CMK (cell line): ENCODE results near the gene SLC44A1.

Source experiments
- DNase-seq: peaks from one replicate; pipeline ENCODE4 v3.0.0-alpha.2; 2010; ENCODE audit warnings: low read depth

The SLC44A1 gene

DNA sequence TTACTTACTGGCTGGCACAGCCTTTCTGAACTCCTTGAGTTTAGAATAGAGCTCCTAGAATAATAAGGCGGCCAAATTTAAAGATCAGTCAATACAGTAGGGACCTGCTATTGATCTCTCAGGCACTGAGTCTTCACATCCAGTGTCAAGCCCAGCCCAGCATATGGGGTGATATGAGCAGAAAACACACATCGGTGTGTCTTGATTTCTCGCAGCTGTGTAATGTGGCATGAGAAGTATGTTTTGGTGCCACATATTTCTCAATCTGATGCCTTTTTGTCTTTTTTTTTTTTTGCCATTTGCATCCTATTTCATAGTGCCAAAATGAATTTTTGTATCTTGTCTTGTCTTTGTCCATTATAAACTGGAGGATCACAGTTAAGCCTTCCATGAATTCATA is 152.0 kb downstream of the SLC44A1 start:
- no peak for DNase-seq

- no peak for DNase-seq
These were observed 152.4 kb downstream of the SLC44A1 start for GRCh38 chr9:105396901-105397300.

- DNase-seq, result no peak
These were observed 154.7 kb downstream of the SLC44A1 start for GRCh38 chr9:105399117-105399516.

DNA sequence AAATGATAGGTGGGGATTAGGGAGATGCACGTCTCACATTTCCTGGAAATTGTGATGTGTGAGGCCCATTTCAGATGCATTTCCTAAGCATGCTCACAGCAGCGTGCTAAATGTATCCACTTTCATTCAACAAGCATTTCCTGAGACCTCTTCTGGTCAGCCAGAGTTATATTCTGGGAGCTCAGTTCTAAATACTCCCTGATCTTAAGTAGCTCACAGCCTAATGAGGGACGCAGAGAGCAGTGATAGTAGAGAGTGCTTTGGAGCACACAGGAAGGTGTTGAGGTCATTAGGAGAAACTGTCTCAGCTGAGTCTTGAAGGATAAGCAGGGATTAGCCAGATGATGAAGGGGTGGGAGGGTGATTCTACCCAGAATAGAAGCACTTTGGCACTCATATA is 157.2 kb downstream of the SLC44A1 start:
- no peak for DNase-seq

GRCh38 chr9:105403552-105404248 is 159.2 kb downstream of the SLC44A1 start:
- no peak for DNase-seq

DNA sequence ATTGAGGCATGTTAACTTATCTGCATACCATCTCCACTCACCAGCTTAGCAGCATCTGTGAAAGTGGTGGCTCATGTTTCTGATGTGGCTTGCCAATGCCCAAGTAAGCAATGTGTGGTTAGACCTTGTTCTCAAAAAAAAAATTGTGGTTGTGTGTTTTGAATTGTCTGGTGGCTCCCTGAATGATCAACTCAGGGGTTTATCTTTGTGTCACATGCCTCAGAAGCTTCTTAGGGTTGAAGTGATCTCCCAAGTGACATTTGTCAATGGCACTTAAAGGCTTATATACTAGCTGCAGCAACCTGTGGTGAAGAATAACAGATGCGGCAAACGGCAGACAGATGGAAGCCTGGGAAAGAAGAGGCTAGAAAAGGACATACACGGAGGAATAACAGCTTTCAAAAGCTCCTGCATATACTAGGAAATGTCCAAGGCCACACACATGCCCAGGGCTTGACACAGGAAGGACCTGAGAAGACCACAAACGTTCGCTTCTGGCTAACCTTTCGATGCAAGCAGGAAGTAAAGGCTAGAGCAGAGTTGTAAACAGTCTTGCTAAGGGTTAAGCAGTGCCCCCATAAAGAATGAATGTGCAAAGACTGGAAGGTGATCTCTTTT is 161.2 kb downstream of the SLC44A1 start:
- DNase-seq, result peak; percentile 83

- no peak for DNase-seq
These were observed 161.9 kb downstream of the SLC44A1 start for GRCh38 chr9:105406369-105406768.

DNA sequence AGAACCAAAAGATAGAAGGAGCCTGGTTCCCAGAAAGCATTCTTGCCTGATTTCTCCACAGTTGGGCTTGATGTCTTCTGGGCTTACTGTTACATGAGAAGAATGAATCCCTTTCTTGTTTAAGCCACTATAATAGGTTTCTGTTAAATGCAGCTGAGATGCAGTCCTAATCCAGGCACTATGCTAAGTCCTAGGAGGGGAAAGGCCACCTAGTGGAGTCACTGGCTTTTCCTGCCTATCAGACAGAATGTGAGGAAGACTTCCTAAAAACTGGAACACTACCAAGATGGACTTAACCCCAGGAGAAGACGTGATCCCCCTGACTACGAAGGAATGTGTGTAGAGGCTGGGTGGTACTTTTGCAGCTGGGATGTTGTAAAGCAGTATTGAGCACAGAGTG is 169.1 kb downstream of the SLC44A1 start:
- DNase-seq, result no peak

DNA sequence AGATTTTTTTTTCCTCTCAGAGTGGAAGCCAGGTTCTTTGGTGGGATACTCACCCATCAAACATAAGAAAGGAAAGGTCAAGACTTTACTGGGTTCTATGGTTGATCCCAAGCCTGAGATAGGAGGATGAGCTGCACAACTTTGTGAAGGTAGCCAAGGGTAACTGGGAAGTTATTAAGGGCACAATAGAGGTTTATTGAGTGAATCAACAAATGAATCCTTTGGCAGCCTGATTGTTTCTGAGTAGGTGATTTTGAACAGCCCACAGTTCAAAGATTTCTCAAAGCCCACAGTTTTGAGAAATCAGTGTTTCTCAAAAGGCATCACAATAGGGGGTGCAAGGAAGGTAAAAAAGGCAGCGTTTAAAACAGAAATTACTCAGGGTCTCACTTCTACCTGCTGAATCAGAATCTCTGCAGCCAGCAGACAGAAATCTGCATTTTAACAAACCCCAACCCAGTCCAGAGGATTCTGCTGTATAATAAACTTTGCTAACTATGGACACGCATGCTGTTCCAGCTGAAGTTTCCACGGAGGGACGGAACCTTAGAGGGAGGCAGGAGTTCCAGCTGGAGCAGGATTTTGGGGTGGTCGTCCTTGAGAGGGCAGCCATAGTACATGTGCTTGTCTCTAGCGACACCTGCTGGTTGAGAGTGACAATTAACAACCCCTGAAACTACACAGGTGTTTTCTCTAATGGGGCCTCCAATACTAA is 170.7 kb downstream of the SLC44A1 start:
- peak; percentile 26 for DNase-seq

GRCh38 chr9:105415662-105415980 is 171.2 kb downstream of the SLC44A1 start:
- DNase-seq, result no peak

- no peak for DNase-seq
These were observed 172.4 kb downstream of the SLC44A1 start for GRCh38 chr9:105416840-105417239.

DNA sequence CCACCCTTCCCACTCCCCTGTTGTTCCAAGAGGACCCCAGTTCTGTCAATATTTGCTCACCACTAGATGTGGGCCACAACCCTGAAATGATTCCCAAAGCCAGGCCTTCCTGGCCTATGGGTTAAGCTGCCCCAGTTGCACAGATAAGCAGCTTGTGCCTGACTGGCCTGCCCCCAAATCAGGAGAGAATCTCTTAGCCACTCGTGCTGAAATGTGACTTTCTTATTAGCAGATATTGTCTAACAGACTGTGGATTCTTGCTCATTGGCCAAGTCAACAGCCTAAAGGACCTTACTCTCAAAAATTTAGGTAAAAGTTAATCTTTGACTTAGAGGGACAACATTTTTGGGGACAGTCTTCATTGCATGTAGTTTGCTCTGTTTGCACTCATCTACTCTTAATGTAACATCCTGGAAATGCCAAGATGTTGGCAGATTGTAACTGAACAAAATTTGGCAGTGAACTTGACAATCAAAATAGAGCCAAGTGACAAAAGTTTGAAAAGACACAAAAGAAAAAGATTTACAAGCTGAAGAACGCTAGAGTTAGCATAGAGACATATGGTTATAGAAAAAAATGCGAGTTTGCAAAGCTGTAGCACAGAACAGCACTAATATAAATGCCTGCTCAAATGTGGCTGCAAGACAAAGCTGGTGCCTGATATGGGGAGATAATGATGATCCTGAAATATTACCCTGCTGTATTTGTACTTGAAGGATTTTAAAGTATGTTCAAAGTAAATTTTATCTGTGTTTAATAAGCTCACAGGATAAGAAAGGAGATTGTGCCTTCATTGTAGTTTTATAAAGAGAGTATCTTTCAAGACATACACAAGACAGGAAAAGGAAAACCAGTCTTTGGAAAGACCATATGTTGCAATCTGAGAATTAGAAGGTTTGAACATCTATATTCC is 174.4 kb downstream of the SLC44A1 start:
- DNase-seq, result no peak

- DNase-seq, result no peak
These were observed 175.6 kb downstream of the SLC44A1 start for GRCh38 chr9:105419816-105420597.

DNA sequence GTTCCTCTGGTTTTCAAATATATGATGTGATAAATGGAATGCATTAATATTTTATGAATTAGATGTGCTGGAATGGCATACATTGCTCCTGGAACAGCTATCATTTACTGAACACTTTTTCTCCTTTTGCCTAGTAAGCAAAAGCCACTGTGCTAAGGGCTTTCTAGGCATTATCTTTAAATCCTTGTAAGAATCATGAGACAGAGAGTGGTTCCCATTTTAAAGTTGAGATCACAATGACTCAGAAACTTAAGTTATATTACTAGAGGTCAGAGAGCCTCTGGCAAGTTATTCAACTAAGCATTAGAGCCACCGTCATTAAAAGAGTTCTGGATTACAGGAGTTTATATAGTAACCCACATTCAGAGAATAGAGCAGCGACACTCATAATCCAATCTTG is 176.7 kb downstream of the SLC44A1 start:
- DNase-seq, result no peak

- DNase-seq, result no peak
These were observed 177.4 kb downstream of the SLC44A1 start for GRCh38 chr9:105421864-105422263.

- no peak for DNase-seq
These were observed 181.5 kb downstream of the SLC44A1 start for GRCh38 chr9:105425816-105426433.

GRCh38 chr9:105426657-105427056 is 182.2 kb downstream of the SLC44A1 start:
- no peak for DNase-seq

GRCh38 chr9:105431424-105432246 is 187.2 kb downstream of the SLC44A1 start:
- DNase-seq, result no peak

DNA sequence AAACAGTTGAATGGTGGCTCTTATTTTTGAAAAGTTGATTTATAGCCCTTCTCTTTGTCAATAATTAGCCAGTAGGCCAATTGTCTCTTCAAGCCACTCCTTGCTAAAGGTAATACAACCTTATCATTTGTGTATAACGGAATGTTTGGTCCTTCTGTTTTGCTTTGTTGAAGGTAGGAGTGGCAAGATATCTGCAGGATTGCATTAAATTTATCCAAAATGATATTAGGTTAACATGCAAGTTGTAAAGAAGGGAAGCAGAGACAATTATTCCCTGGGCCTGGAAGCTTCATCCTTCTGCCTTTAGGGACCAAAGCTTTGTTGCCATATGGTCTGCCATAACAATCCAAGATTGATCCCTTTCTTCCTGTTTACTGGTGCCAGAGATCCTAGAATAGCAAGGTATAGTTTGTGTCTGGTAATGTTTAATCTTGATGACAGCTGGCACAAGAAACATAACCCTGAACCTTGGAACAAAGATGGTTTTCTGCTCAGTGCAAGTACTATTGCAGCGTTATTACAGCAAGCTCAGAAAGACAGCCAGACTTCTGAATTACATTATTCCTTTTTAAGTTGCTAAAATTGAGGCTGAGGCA is 187.9 kb downstream of the SLC44A1 start:
- no peak for DNase-seq

DNA sequence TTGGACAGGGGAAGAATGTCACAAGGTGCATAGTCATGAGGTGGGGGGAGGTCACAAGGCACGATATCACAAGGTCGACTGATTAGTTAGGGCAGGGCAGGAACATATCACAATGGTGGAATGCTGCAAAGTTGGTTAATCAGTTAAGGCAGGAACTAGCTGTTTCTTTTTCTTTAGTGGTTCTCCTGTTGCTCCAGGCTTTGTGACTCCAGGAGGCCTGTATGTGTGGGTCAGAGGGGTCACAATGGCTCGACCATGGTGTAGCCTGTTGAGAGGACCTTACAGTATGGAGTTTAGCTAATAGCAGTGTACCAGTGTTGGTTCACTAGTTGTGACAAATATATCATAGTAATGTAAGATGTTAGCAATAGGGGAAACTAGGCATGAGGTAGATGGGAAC is 191.0 kb downstream of the SLC44A1 start:
- DNase-seq, result no peak
